Common myeloid progenitor, CD34-positive (primary cell): ENCODE data around the gene COPB2.

ENCODE experiments used
- CTCF ChIA-PET: fragments of 350-600 bp; sonication (Branson Sonifier 250); formaldehyde crosslinking; loops from one replicate; lab custom pipeline; 2021; ENCODE audit warnings: antibody characterized with exemption; lab: Charles Lee
- POLR2A ChIA-PET: fragments of 350-600 bp; sonication (Branson Sonifier 250); formaldehyde crosslinking; loops from one replicate; lab custom pipeline; 2021; ENCODE audit warnings: antibody characterized with exemption; lab: Charles Lee
- DNase-seq, 3 donors: peaks; one replicate each; pipeline versions ENCODE4 v3.0.0 to v3.0.0-alpha.2; 2013
- H3K27ac ChIP-seq, 2 experiments: 1 replicate in 1 of 2; 2 replicates in 1 of 2; pipeline ENCODE4 v1.7.0; 2013; ENCODE audit warnings: inconsistent platforms in 2 of 2, low read length in 2 of 2, mild to moderate bottlenecking in 2 of 2, low read depth in 1 of 2, moderate library complexity in 1 of 2; ENCODE audit not compliant: severe bottlenecking in 2 of 2, insufficient read depth in 1 of 2, poor library complexity in 1 of 2
- H3K27me3 ChIP-seq, 5 experiments: replicated peaks in 2 of 5; 1 replicate in 3 of 5; 2 replicates in 2 of 5; pipeline versions ENCODE4 v1.6.1 to v1.7.0; 2013; ENCODE audit warnings: low read length in 4 of 5, mild to moderate bottlenecking in 2 of 5, moderate library complexity in 2 of 5, inconsistent platforms in 1 of 5; ENCODE audit not compliant: insufficient read depth in 5 of 5, control insufficient read depth in 4 of 5
- H3K36me3 ChIP-seq, 4 experiments: 1 replicate in 2 of 4; 2 replicates in 2 of 4; pipeline versions ENCODE4 v1.6.1 to v1.7.0; 2013; ENCODE audit warnings: low read length in 3 of 4, control low read depth in 1 of 4, mild to moderate bottlenecking in 1 of 4; ENCODE audit not compliant: control insufficient read depth in 4 of 4, insufficient read depth in 4 of 4
- H3K4me1 ChIP-seq, 4 experiments: 1 replicate in 3 of 4; 2 replicates in 1 of 4; pipeline versions ENCODE4 v1.6.1 to v1.7.1; 2013; ENCODE audit warnings: low read length in 3 of 4, mild to moderate bottlenecking in 3 of 4, control low read depth in 1 of 4, inconsistent platforms in 1 of 4, moderate library complexity in 1 of 4; ENCODE audit not compliant: control insufficient read depth in 4 of 4, insufficient read depth in 4 of 4; ENCODE audit errors: control extremely low read depth in 1 of 4
- H3K4me3 ChIP-seq, 7 experiments: 1 replicate in 4 of 7; 2 replicates in 3 of 7; pipeline versions ENCODE4 v1.5.1 to v1.7.0; 2013; ENCODE audit warnings: mild to moderate bottlenecking in 7 of 7, low read length in 6 of 7, moderate library complexity in 6 of 7, inconsistent platforms in 2 of 7, low read depth in 2 of 7, control low read depth in 1 of 7; ENCODE audit not compliant: insufficient read depth in 4 of 7, control insufficient read depth in 1 of 7; ENCODE audit errors: extremely low read depth in 1 of 7
- H3K9me3 ChIP-seq, 5 experiments: 1 replicate in 4 of 5; 2 replicates in 1 of 5; pipeline versions ENCODE4 v1.6.1 to v1.7.1; 2013; ENCODE audit warnings: low read length in 4 of 5, mild to moderate bottlenecking in 2 of 5, inconsistent platforms in 1 of 5, low read depth in 1 of 5, moderate library complexity in 1 of 5; ENCODE audit not compliant: control insufficient read depth in 4 of 5, insufficient read depth in 2 of 5; ENCODE audit errors: control extremely low read depth in 1 of 5
- WGBS: methylation state at CpG from one replicate; pipeline ENCODE4 v1.1.5; 2013; ENCODE audit not compliant: insufficient coverage; 5-methylcytosine and 5-hydroxymethylcytosine counted together

COPB2 gene

GRCh38 chr3:139425745-139426400 lies 36.4 kb upstream of the COPB2 start:
- H3K27me3 ChIP-seq: no peaks in the 10 kb centered on the region
- WGBS: 86% methylated on average over 4 of the region's 5 CpGs
- ChIA-PET POLR2A (no interaction called here), CTCF (interaction anchor here (0.8 to 1.4 kb wide), 5 partner anchors 9 to 510 kb away, joined by 4 read pairs; no protein-coding TSS in a partner anchor)
- no peak overlapping the region for H3K4me3 ChIP-seq
- no peak overlapping the region for H3K27ac ChIP-seq
- H3K4me1 ChIP-seq: no peaks in the 10 kb centered on the region
- peaks cover 0 to 11% (median 4%) of the 10 kb centered on the region in 4 experiments for H3K36me3 ChIP-seq
- no peaks in the 10 kb centered on the region for H3K9me3 ChIP-seq
- DNase-seq: no peak

- ChIA-PET POLR2A (no interaction called here), CTCF (no interaction called here)
- peaks cover 0 to 11% (median 4%) of the 10 kb centered on the region in 4 experiments for H3K36me3 ChIP-seq
- no peak overlapping the region for H3K4me3 ChIP-seq
- 100% methylated on average over 1 of the region's 2 CpGs for WGBS
- no peak overlapping the region for H3K27ac ChIP-seq
- H3K27me3 ChIP-seq: no peaks in the 10 kb centered on the region
- H3K9me3 ChIP-seq: peaks cover 0 to 2% (median 0%) of the 10 kb centered on the region in 5 experiments
- no peaks in the 10 kb centered on the region for H3K4me1 ChIP-seq
- DNase-seq: no peak
These were observed 33.8 kb upstream of the COPB2 start for GRCh38 chr3:139423232-139423631.

- Histone ChIP-seq H3K36me3 (peaks cover 0 to 11% (median 4%) of the 10 kb centered on the region in 4 experiments), H3K27ac (no peak overlapping the region), H3K4me1 (no peaks in the 10 kb centered on the region), H3K9me3 (peaks cover 0 to 14% (median 0%) of the 10 kb centered on the region in 5 experiments), H3K27me3 (no peaks in the 10 kb centered on the region), H3K4me3 (no peak overlapping the region)
- ChIA-PET CTCF (interaction anchor here (0.7 kb wide), 1 partner anchor 1014 kb away, joined by 3 read pairs; no protein-coding TSS in a partner anchor), POLR2A (interaction anchor here (0.6 to 0.7 kb wide), 2 partner anchors 11 to 70 kb away, joined by 3 to 6 read pairs; no protein-coding TSS in a partner anchor)
- 90% methylated on average over 1 of the region's 1 CpG for WGBS
- peak in 2 of 3 donors; percentile 3 to 31 for DNase-seq
These were observed 32.0 kb upstream of the COPB2 start for GRCh38 chr3:139421460-139421859.

GRCh38 chr3:139421040-139421439 lies 31.6 kb upstream of the COPB2 start:
- no CpG with 5 or more reads among the region's 1 CpG for WGBS
- DNase-seq: no peak
- Histone ChIP-seq H3K9me3 (peaks cover 0 to 18% (median 0%) of the 10 kb centered on the region in 5 experiments), H3K4me1 (no peaks in the 10 kb centered on the region), H3K4me3 (no peak overlapping the region), H3K27me3 (no peaks in the 10 kb centered on the region), H3K27ac (no peak overlapping the region), H3K36me3 (peaks cover 0 to 11% (median 4%) of the 10 kb centered on the region in 4 experiments)
- ChIA-PET POLR2A (interaction anchor here (0.6 kb wide), 1 partner anchor 10 kb away, joined by 6 read pairs; no protein-coding TSS in a partner anchor), CTCF (no interaction called here)

GRCh38 chr3:139418144-139418543 lies 28.7 kb upstream of the COPB2 start:
- CTCF ChIA-PET: no interaction called here

GRCh38 chr3:139416275-139416674 lies 26.8 kb upstream of the COPB2 start:
- Histone ChIP-seq H3K36me3 (no peaks in the 10 kb centered on the region), H3K27ac (no peak overlapping the region), H3K27me3 (no peaks in the 10 kb centered on the region), H3K9me3 (peaks cover 0 to 44% (median 9%) of the 10 kb centered on the region in 5 experiments), H3K4me3 (no peak overlapping the region), H3K4me1 (no peaks in the 10 kb centered on the region)
- ChIA-PET CTCF (no interaction called here), POLR2A (no interaction called here)
- no peak for DNase-seq
- WGBS: no CpG with 5 or more reads among the region's 1 CpG

More at GRCh38 chr3:139418144-139418543, 28.7 kb upstream of the COPB2 start:
- Histone ChIP-seq H3K27me3 (no peaks in the 10 kb centered on the region), H3K4me3 (no peak overlapping the region), H3K9me3 (peaks cover 0 to 34% (median 5%) of the 10 kb centered on the region in 5 experiments), H3K27ac (no peak overlapping the region), H3K4me1 (no peaks in the 10 kb centered on the region), H3K36me3 (no peaks in the 10 kb centered on the region)
- POLR2A ChIA-PET: no interaction called here
- no peak for DNase-seq
- WGBS: 100% methylated on average over 2 of the region's 2 CpGs

- Histone ChIP-seq H3K4me3 (no peak overlapping the region), H3K27me3 (no peaks in the 10 kb centered on the region), H3K36me3 (no peaks in the 10 kb centered on the region), H3K4me1 (no peaks in the 10 kb centered on the region), H3K9me3 (peaks cover 0 to 46% (median 9%) of the 10 kb centered on the region in 5 experiments), H3K27ac (no peak overlapping the region)
- ChIA-PET CTCF (no interaction called here), POLR2A (no interaction called here)
- DNase-seq: no peak
- WGBS: 100% methylated on average over 1 of the region's 2 CpGs
These were observed 25.3 kb upstream of the COPB2 start for GRCh38 chr3:139414608-139415224.
